ENCODE measurements around the gene MINPP1.
"Not testable (repeated sequence)": the region's sequence is repeated elsewhere in the genome, so short reads cannot be mapped to it uniquely, and the experiment has no call there.

The MINPP1 gene

DNA sequence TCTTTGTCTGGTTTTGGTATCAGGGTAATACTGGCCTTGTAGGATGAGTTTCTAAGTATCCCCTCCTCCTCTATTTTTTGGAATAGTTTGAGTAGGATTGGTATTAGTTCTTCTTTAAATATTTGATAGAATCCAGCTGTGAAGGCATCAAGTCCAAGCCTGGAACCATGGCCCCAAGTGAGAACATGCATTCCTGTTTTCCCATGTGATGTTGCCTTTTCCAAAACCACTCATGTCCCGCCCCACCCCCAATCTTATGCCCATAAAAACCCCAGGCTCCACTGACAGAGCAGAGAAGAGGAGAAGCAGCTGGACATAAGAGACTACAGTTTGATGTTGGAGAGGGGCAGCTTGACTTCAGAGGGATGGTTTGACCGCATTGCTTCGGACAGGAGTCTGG, 71.2 kb downstream of the MINPP1 start:
- no peak for DNase-seq (ENCODE audit: low spot score)

DNA sequence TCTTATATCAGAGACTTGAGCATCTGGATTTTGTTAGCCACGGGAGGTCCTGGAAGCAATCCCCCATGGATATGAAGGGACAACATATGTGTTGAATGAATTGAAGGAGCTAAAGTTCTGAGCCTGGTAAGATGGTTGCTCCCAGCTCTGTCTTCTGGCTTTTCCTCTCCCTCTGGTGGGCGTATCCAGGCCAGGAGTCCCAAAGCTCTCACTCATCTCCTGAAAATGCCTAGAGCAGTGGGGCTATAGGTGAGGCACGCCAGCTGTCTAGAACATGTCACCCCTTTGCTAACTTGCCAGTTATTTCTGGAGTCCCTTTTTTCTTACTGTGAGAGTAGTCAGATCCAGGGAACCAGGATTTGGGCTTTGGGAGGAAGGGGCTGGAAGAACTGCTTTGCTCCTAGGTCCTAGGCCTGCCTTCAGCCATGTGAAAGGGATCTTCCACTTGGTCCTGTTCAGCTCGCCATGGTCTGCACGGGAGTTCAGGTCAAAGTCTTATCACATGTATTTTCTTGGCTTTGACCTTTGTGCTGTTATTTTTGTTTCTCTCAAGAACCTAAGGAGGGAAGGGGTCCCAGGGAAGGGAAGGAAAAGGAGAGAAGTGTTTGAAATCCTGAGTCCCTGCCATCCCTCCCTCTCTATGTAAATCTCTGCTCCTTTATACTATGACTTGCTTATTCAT, 73.6 kb downstream of the MINPP1 start:
- DNase-seq (ENCODE audit: low spot score), result no peak

DNA sequence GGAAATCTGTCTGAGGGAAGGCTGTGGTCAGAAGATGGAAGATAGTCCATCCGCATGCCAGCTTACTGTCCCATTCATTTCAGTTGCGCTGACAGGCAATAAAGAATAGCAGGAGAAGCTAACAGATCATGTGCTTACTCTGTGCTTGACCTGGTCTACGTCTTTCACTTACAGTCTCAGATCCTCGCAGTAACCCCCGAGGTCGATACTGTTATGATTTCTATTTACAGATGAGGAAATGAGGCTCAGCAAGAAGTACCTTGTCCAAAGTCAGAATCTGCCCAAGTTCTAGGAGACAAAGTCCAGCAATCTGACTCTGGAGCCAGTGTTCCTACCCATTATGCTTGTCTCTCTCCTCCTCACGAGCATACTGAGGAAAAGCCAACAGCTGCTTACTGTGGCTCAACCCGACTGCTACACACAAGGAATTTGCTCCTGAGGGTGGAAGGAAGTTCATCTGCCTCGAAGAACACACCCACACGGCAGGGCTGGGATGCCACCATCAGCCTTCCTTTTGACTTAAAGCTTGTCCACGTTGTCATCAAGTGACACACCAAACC, 74.2 kb downstream of the MINPP1 start:
- no peak for DNase-seq (ENCODE audit: low spot score)

DNA sequence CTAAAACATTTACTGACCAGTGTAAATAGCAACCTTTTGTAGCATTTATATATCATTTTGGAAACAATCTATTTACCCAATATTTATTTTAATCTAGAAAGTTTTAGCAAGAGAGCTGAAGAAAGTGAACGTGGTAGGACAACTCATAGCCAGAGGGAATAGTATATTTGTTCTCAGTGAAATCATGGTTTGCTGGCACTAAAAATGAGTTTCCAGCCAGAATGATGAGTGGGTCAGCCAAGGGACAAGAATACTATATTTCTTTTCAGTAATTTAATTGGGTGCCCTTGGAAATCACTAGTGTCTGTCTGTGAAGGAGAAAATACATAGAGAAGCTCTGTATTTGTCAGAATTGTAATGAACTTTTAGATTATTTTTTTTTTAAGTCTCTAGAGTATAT, 74.9 kb downstream of the MINPP1 start:
- no peak for DNase-seq (ENCODE audit: low spot score)

DNA sequence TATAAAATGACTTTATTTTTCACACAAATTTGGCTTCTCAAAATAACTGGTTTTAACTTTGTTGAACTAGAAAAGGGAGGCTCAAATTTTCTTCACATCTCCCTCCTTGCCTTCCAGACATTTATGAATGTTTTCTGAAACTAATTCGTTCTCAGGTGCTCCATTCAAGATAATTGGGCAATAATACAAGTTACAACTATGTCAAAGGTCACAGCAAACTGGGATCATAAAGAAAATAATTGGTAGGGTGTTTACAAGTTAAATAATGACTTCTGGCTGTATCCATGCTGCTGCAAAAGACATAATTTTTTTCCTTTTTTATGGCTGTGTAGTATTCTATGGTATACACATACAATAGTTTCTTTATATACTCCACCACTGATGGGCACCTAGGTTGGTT, 75.3 kb downstream of the MINPP1 start:
- no peak for DNase-seq (ENCODE audit: low spot score)

DNA sequence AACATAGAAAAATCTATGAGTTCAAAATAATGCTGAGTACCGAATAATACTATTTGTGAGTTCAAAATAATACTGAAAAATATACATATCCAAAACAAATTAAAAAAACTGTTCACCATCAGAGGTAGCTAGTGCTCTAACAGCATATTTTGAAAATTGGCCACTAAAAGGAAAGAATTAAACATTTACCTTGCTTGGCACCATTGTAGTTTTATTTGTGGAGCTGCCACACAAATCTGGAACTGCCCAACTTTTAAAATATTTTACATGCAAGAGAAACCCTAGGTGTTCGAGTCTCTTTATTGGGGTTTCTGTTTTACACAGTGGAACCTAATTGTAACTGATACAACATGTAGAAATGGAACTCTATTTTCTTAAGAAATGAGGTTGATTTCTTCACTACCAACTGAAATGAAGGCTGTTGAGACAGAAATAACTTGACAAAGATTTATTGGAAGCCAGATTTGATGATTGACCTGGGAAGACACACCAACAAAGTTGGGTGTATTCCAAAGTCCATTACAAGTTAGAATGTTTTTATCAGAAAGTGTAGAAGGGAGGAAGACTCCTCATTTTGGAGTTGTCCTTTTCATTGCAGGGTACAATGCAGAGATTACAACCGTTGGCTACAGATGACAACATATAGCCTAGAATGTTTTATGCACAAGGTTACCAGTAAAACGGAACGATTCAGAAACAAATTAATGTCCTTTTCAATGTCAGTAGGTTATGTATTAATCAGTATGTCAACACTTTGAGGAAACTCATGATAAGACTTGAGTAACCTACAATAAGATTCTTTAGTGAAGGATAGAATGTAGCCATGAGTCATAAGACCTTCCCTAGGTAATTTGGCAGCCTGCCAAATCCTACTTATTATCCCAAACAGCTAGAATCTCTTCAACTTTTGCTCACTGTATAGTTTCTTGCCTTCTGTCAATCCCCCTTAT, 81.1 kb downstream of the MINPP1 start:
- DNase-seq (ENCODE audit: low spot score), result peak; percentile 2

DNA sequence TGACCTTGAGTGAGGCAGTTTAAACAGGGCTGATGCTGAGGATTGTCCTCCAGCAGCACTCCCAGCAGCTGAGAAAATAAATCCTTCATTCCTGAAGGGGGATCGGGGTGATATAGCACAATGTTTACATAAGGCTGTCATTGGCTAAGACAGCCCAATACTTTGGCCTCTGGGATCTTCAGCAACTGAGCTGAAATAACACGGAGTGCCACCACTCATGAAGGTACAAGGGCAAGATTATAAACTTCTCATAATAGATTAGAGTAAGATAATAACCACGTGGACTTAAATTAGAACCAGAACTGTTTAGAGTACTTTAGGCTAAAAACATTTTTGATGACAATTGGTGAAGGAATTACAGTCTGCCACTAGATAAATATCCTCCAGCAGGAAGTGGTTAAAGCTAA, 85.0 kb downstream of the MINPP1 start:
- no peak for DNase-seq (ENCODE audit: low spot score)

DNA sequence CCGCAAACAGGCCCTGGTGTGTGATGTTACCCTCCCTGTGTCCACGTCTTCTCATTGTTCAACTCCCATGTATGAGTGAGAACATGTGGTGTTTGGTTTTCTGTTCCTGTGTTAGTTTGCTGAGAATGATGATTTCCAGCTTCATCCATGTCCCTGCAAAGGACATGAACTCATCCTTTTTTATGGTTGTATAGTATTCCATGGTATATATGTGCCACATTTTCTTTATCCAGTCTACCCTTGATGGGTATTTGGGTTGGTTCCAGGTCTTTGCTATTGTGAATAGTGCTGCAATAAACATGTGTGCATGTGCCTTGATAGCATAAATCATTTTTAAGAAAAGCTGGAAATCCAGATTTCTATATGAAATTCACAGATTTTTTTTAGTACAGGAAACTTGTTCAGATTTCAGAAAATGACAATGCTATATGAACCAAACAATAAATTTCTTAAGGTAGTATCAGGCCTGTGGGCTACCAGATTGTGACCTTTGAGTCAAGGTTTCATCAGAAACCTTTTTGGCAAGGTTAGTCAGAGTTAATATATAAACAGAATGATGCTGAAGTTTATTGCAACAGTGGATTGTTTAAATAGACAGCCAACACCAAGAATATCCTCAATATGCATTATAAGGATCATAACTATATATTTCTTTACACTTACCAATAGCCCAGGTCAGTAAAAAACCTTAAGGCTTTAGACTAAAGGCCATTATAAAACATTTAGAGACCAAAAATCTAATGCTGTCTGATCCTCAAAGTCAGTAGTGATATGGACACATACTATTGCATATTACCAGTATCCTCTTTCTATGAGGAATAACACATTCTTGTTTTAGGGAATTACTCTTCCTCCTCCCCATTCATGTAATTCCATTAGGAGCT, 86.3 kb downstream of the MINPP1 start:
- no peak for DNase-seq (ENCODE audit: low spot score)

DNA sequence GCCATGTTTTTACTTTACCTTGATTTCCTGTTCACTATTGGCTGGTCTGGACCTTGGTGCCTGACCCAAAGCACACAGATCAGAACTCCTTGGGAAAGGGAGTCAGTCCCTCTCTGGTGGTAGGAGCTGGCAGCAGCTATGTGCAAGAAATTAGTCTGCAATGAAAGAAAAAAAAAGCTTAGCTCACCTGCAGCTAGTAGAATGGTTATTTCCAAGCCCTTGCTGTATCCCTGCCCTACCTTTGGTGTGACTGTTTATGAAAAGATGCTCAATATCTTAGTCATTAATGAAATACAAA, 86.8 kb downstream of the MINPP1 start:
- DNase-seq (ENCODE audit: low spot score), result no peak

DNA sequence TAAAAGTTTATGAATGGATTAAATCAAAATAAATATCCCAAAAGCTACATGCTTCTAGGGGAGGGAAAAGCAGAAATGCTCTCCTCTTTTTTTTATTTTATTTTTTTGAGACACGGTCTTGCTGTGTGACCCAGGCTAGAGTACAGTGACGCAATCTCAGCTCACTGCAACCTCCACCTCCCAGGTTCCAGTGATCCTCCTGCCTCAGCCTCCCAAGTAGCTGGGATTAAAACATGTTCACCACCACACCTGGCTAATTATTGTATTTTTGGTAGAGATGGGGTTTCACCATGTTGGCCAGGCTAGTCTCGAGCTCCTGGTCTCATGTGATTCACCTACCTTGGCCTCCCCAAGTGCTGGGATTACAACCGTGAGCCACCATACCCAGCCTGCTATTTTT, 88.2 kb downstream of the MINPP1 start:
- DNase-seq (ENCODE audit: low spot score), result not testable (repeated sequence)

DNA sequence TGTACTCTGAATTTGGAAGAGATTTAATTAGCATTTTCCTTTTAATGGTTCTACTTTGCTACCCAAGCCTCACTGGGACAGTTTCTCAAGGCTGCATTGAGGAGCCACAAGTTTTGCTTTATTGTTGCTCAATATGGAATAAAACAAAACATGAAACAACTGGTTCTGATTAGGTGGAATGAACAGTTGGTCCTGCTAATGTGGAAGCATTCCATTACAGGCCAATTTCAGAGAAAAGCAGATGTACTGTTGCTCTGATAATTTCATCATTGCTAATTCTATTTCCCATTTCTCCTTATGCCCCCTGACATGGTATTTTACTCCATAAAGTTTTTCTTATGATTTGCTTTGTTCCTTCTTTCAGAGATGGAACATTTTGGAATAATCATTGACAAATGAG, 89.0 kb downstream of the MINPP1 start:
- DNase-seq (ENCODE audit: low spot score), result no peak

DNA sequence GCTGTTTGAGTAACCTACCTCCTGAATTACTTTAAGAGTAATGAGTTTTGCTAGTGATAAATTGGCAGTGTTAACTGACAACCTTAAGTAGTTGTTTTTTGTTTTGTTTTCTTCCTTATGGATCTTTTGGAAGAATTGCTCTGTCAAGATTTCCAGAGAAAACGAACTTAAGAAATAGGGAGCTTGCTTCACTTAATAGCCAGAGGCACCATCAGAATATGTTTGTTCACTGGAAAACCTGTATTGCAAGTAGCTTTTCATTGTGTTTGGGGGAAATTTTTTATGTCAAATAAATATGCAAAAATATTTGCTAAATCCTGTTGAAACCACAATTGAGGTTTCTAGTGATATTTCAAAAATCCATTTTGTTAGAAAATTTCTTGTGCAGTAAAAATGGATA, 89.5 kb downstream of the MINPP1 start:
- no peak for DNase-seq (ENCODE audit: low spot score)

DNA sequence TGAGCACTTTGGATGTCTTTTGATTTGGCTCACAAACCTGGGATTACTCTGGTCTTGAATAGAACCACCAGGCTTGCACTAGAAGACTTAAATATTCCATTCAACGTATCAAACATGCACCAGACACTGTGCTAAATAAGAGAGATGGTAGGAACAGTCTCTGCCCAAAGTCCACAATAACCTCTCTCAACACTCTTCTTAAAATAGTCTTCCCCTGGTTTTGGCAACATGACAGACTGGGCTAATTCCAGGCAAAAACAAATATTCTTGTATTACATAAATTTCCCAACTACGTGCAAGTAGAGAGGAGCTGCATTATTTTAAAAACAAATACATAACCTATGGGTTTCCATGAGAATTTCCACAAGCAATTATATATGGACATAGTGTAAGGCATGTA, 90.2 kb downstream of the MINPP1 start:
- DNase-seq (ENCODE audit: low spot score), result no peak

DNA sequence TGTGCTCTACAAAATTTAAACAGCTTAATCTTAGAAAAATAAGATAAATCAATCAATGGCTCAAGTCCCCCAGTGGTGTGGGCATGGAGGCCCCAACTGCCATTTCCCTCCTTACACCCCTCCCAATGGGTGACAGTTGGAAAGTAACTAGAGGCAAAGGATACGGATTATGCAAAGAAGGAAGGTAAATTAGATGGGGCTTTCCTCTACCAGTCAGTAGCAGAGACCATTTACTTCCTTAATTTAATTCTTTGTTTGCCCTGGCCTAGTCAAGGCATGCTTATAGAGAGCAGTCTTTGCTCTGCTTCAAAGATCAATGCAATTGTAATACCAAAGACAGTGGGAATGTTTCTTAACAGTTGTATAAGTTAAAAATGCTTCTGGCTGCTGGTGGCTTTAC, 91.7 kb downstream of the MINPP1 start:
- DNase-seq (ENCODE audit: low spot score), result peak; percentile 44

DNA sequence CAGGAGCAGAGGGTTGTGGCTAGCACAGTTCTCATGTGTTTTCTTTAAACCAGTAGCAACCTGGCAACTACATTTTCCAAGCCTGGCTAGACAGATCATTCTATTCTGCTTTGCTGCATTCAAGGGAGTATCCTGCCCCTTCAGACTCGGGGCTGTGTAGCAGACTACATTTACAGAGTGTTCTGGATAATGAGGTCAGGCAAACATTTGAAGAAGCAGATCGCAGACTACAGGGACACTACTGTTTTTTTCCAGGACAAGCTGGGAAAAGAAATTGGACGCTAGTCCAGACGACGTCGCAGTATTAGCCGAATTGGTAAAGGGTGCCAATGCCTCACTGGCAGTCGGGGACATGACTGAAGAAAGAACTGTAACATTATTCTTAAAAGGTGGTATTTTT, 94.0 kb downstream of the MINPP1 start:
- DNase-seq (ENCODE audit: low spot score), result no peak

DNA sequence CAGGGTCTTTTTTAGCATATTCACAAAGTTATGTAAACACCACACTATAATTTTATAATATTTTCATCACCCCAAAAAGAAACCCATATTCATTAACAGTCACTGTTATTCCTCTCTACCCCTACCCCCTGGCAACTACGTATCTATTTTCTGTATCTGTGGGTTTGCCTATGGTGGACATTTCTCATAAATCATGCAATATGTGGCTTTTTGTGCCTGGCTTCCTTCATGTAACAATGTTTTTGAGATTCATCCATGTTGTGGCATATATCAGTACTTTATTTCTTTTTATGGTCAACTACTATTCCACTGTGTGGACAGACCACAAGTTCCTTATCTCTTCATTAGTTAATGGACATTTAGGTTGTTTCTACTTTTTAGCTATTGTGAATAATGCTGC, 95.9 kb downstream of the MINPP1 start:
- no peak for DNase-seq (ENCODE audit: low spot score)
